ENCODE results near the gene PEX14.

DNA sequence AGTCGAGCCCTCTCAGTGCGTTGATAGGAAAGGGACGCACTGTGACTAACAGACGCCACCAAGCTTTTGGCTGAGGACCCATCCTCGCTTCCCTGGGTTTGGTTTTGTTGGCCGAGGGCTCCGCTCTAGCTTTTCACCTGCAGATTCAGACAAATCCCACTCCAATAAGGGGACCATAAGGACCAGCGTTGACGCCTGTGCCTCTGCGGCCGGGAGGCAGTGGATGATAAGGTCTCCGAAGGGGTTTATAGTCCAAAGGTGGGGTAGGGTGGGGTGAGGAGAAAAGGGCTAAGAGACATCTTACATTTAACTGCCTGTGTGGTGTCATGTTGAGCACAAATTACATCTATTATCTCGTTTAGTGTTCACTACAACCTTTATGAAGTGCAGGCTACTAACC, 760 bp downstream of the PEX14 start:
- TF ChIP-seq EP300 (IDR thresholded peaks at IDR 0.05) (no peak), POLR2AphosphoS5 (IDR thresholded peaks at IDR 0.05) (no peak), POLR2A (IDR thresholded peaks at IDR 0.05) (no peak)
- TF ChIP-seq, protein P1, sequence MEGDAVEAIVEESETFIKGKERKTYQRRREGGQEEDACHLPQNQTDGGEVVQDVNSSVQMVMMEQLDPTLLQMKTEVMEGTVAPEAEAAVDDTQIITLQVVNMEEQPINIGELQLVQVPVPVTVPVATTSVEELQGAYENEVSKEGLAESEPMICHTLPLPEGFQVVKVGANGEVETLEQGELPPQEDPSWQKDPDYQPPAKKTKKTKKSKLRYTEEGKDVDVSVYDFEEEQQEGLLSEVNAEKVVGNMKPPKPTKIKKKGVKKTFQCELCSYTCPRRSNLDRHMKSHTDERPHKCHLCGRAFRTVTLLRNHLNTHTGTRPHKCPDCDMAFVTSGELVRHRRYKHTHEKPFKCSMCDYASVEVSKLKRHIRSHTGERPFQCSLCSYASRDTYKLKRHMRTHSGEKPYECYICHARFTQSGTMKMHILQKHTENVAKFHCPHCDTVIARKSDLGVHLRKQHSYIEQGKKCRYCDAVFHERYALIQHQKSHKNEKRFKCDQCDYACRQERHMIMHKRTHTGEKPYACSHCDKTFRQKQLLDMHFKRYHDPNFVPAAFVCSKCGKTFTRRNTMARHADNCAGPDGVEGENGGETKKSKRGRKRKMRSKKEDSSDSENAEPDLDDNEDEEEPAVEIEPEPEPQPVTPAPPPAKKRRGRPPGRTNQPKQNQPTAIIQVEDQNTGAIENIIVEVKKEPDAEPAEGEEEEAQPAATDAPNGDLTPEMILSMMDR (IDR thresholded peaks at IDR 0.05): no peak

Measured in gastroesophageal sphincter (tissue), 3 donors.